ENCODE measurements around the gene MGAT4B. TPM values are rescaled to one million over a fixed set of nuclear protein-coding genes. Genes with fewer than 3 reads are reported as not detected.
A peak's percentile ranks its signal among the peaks of the same experiment; 100 is the strongest.

The MGAT4B gene
- total RNA-seq, 1 donor, result 83.8 TPM

- no peak overlapping the region for H3K4me3 ChIP-seq (ENCODE audit: low read depth, low read length)
- TF ChIP-seq CTCF (IDR thresholded peaks at IDR 0.05; ENCODE audit: insufficient read depth, low read depth, low read length), result no peak
- no peak for DNase-seq (ENCODE audit: low read depth)
Measured at GRCh38 chr5:179833056-179833708, 26.5 kb upstream of the MGAT4B start.

- no peak for DNase-seq (ENCODE audit: low read depth)
- no peak overlapping the region for H3K4me3 ChIP-seq (ENCODE audit: low read depth, low read length)
- TF ChIP-seq CTCF (IDR thresholded peaks at IDR 0.05; ENCODE audit: insufficient read depth, low read depth, low read length), result no peak
Measured at GRCh38 chr5:179832039-179832745, 25.5 kb upstream of the MGAT4B start.

- no peak for TF ChIP-seq CTCF (IDR thresholded peaks at IDR 0.05; ENCODE audit: insufficient read depth, low read depth, low read length)
- DNase-seq (ENCODE audit: low read depth), result no peak
Measured at GRCh38 chr5:179830818-179831468, 24.3 kb upstream of the MGAT4B start.

GRCh38 chr5:179829732-179830435 is 23.2 kb upstream of the MGAT4B start:
- H3K4me3 ChIP-seq (ENCODE audit: low read depth, low read length), result no peak overlapping the region
- peak; percentile 22 for DNase-seq (ENCODE audit: low read depth)
- no peak for TF ChIP-seq CTCF (IDR thresholded peaks at IDR 0.05; ENCODE audit: insufficient read depth, low read depth, low read length)

More at GRCh38 chr5:179830818-179831468, 24.3 kb upstream of the MGAT4B start:
- no peak overlapping the region for H3K4me3 ChIP-seq (ENCODE audit: low read depth, low read length)

- no peak overlapping the region for H3K4me3 ChIP-seq (ENCODE audit: low read depth, low read length)
- DNase-seq (ENCODE audit: low read depth), result no peak
- no peak for TF ChIP-seq CTCF (IDR thresholded peaks at IDR 0.05; ENCODE audit: insufficient read depth, low read depth, low read length)
Measured at GRCh38 chr5:179828756-179829421, 22.2 kb upstream of the MGAT4B start.

- DNase-seq (ENCODE audit: low read depth), result peak; percentile 87
- TF ChIP-seq CTCF (IDR thresholded peaks at IDR 0.05; ENCODE audit: insufficient read depth, low read depth, low read length), result peak; percentile 17
- no peak overlapping the region for H3K4me3 ChIP-seq (ENCODE audit: low read depth, low read length)
Measured at GRCh38 chr5:179827680-179828079, 21.0 kb upstream of the MGAT4B start.

Measured in fibroblast of villous mesenchyme (primary cell).